LNCAP (cell line): Measurements from ENCODE around the gene CNTN6.

Source experiments
- TF ChIP-seq, protein P1 (sequence below): fragments of 450-650 bp; IDR thresholded peaks from 2 replicates; pipeline ENCODE4 v1.5.1; 2017; ENCODE audit warnings: mild to moderate bottlenecking

The CNTN6 gene

GRCh38 chr3:1172644-1173043, 79.8 kb downstream of the CNTN6 start:
- TF ChIP-seq, protein P1, sequence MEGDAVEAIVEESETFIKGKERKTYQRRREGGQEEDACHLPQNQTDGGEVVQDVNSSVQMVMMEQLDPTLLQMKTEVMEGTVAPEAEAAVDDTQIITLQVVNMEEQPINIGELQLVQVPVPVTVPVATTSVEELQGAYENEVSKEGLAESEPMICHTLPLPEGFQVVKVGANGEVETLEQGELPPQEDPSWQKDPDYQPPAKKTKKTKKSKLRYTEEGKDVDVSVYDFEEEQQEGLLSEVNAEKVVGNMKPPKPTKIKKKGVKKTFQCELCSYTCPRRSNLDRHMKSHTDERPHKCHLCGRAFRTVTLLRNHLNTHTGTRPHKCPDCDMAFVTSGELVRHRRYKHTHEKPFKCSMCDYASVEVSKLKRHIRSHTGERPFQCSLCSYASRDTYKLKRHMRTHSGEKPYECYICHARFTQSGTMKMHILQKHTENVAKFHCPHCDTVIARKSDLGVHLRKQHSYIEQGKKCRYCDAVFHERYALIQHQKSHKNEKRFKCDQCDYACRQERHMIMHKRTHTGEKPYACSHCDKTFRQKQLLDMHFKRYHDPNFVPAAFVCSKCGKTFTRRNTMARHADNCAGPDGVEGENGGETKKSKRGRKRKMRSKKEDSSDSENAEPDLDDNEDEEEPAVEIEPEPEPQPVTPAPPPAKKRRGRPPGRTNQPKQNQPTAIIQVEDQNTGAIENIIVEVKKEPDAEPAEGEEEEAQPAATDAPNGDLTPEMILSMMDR = no peak

- TF ChIP-seq, protein P1 = no peak
Observed at GRCh38 chr3:1179146-1179545, 86.3 kb downstream of the CNTN6 start.

DNA sequence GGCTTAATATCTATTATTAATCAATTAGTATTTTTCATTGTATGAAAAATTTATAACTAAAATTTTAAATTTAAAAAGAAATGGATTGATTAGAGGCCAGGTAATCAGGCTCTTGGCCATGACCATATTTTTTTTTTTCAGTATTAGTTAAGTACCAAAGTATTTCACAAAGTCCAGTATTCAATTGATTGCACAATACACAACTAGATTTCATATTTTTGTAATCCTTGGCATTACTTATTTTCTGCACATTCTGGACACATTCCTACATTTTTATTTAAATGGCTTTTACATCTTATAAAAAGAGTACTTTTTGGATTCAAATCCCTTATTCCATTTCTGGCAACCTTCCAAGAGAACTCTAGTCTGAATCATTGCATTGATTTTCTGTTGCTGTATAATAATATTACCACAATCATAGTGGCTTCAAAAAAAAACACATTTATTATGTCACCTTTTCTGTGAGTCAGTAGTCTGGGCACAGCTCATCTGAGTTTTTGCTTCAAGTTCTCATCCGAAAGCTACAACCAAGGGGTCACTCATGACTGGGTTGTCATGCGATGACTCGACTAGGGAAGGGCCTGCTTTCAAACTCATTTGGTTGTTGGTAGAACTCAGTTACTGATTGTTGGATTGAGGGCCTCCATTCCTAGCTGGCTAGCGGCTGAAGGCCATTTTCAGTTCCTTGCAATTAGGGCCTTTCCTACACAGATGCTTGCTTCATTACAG, 90.7 kb downstream of the CNTN6 start:
- TF ChIP-seq, protein P1 = no peak

- TF ChIP-seq, protein P1 = no peak
Observed at GRCh38 chr3:1190569-1190968, 97.7 kb downstream of the CNTN6 start.

DNA sequence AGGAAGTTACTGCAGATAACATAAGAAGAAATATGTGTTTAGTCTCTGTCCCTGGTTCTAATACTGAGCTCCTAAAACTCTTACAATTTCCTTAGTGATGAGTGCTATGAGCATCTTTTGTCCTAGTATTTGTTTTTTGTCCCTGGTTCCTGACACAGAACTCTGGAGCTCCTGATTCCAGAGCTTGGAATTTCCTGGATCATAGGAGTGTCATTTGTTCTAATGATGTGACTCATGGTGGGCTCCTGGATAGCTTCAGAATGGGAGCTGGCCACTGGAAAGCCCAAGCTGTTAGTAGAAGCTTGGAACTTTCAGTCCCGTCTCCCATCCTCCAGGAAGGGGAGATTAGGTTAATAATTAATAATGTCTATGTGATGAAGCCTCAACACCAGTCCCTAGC, 98.2 kb downstream of the CNTN6 start:
- TF ChIP-seq, protein P1 = no peak

DNA sequence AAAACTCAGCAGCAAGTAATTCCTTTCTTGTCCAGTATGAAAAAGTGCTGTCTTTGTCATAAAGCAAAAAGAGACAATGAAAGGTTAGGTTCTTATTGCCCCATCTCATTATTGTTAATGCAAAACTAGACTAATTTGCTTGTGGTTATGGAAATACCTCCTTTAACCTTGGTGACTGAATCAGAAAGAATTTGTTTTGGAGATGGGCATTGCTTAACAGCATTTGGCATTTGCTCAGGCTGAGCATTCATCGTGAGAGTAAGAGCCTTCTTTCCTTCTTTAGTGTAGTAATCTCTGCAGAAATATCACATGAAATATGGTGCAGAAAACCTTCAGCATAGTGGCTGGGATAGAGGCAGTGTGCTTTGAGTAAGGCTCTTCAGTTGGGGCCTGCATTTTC, 103.1 kb downstream of the CNTN6 start:
- TF ChIP-seq, protein P1 = no peak

GRCh38 chr3:1197051-1197450, 104.2 kb downstream of the CNTN6 start:
- TF ChIP-seq, protein P1 = no peak

- TF ChIP-seq, protein P1 = no peak
Observed at GRCh38 chr3:1200371-1200770, 107.5 kb downstream of the CNTN6 start.
